K562 (cell line): ENCODE measurements around the gene ITPK1. TPM values are rescaled to one million over a fixed set of nuclear protein-coding genes. Genes with fewer than 3 reads are reported as not detected.
A peak's percentile ranks its signal among the peaks of the same experiment; 100 is the strongest.

Experiments used
- AFF4 ChIP-seq: sonication (generic); formaldehyde crosslinking; IDR thresholded peaks from 2 replicates; pipeline ENCODE4 v1.8.0; 2023; ENCODE audit warnings: mild to moderate bottlenecking, missing genetic modification reagents
- ARID4B ChIP-seq: sonication (generic); formaldehyde crosslinking; IDR thresholded peaks from 2 replicates; pipeline ENCODE4 v1.8.0; 2022; ENCODE audit warnings: mild to moderate bottlenecking, missing genetic modification reagents
- CC2D1A ChIP-seq: fragments of 450-650 bp; IDR thresholded peaks from 2 replicates; pipeline ENCODE4 v1.6.1; 2017; ENCODE audit warnings: mild to moderate bottlenecking
- DNMT1 ChIP-seq: fragments of 450-650 bp; IDR thresholded peaks from 2 replicates; pipeline ENCODE4 v1.6.1; 2016; ENCODE audit warnings: antibody characterized with exemption, mild to moderate bottlenecking
- E2F3 ChIP-seq: fragments of 250-450 bp; sonication (Bioruptor Pico); IDR thresholded peaks from 2 replicates; pipeline ENCODE4 v1.4.0; 2020; ENCODE audit warnings: mild to moderate bottlenecking
- FOXK1 ChIP-seq: sonication (generic); formaldehyde crosslinking; IDR thresholded peaks from 2 replicates; pipeline ENCODE4 v1.8.0; 2022; ENCODE audit warnings: missing genetic modification reagents, mild to moderate bottlenecking, borderline replicate concordance
- GTF2A2 ChIP-seq: IDR thresholded peaks from 2 replicates; pipeline ENCODE4 v1.6.1; 2016; ENCODE audit warnings: mild to moderate bottlenecking, missing genetic modification characterization, missing compliant biosample characterization
- MAZ ChIP-seq, 2 experiments: fragments of 450-650 bp in 1 of 2; sonication (generic) in 1 of 2; formaldehyde crosslinking; IDR thresholded peaks in 1 of 2; conservative IDR thresholded peaks in 1 of 2; 2 replicates each; pipeline versions ENCODE4 v1.4.0 to v1.5.0; 2020; ENCODE audit warnings: mild to moderate bottlenecking in 1 of 2, missing genetic modification reagents in 1 of 2
- MIER1 ChIP-seq: fragments of 450-650 bp; IDR thresholded peaks from 2 replicates; pipeline ENCODE4 v1.6.1; 2016; ENCODE audit warnings: antibody characterized with exemption, mild to moderate bottlenecking, low read depth
- MNT ChIP-seq, 2 experiments: fragments of 450-650 bp; conservative IDR thresholded peaks; 2 replicates each; pipeline ENCODE4 v1.6.1; 2017; ENCODE audit warnings: mild to moderate bottlenecking in 2 of 2, moderate library complexity in 2 of 2
- RCOR1 ChIP-seq, 2 experiments: IDR thresholded peaks; 2 replicates each; pipeline ENCODE4 v1.6.1; 2012; ENCODE audit warnings: low read depth in 2 of 2, low read length in 2 of 2, borderline replicate concordance in 1 of 2, improper control_type of control experiment in 1 of 2
- RNF2 ChIP-seq: sonication (generic); IDR thresholded peaks from 2 replicates; pipeline ENCODE4 v1.6.1; 2016
- TFAP4 ChIP-seq: sonication (generic); formaldehyde crosslinking; IDR thresholded peaks from 2 replicates; pipeline ENCODE4 v1.8.0; 2022; ENCODE audit warnings: missing genetic modification reagents, mild to moderate bottlenecking, moderate library complexity, borderline replicate concordance
- XRCC5 ChIP-seq: fragments of 200-400 bp; formaldehyde crosslinking; IDR thresholded peaks from 2 replicates; pipeline ENCODE4 v1.6.1; 2017; ENCODE audit warnings: low read depth, mild to moderate bottlenecking, low read length
- ZBTB1 ChIP-seq: sonication (generic); formaldehyde crosslinking; IDR thresholded peaks from 2 replicates; pipeline ENCODE4 v1.8.1; 2023; ENCODE audit warnings: missing genetic modification reagents, low read depth, mild to moderate bottlenecking, borderline replicate concordance
- polyA plus RNA-seq, 8 experiments: library from polyadenylated mRNA; depleted of rRNA in 4 of 8; stranded (reverse) in 5 of 8; unstranded in 3 of 8; fragments of >200 nt; fragmentation: Nextera tagmentation in 2 of 8; fragmentation: Illumina TruSeq in 1 of 8; extraction: Ambion mirVana in 2 of 8; extraction: Trizol in 1 of 8; gene quantifications; 2 replicates each; pipeline versions ENCODE4 v1.2.1 to v1.2.3, GENCODE V29; 2011 to 2014; ENCODE audit warnings: inconsistent platforms in 1 of 8, missing spikeins in 1 of 8
- total RNA-seq, 7 experiments: library from RNA; depleted of rRNA in 6 of 7; stranded (reverse); fragments of >200 nt in 6 of 7; fragmentation: Illumina TruSeq in 2 of 7; extraction: Trizol in 2 of 7; gene quantifications; 2 replicates each; pipeline versions ENCODE4 v1.2.1 to v1.2.3, GENCODE V29; 2011 to 2021; ENCODE audit warnings: low replicate concordance in 1 of 7

ITPK1 gene
- total and polyA plus RNA-seq, 9 of the 15 experiments (the other 6 are each of a cell fraction or from before 2014, with no cell fraction given) = 1.2 to 39.2 (median 23.0) TPM

- TF ChIP-seq GTF2A2 (tag) (no peak), AFF4 (0 out of 2 replicates have a peak, but pooled peaks have one; percentile 36), MNT (conservative IDR thresholded peaks at IDR 0.05) (0 out of 4 replicates have a peak, but pooled peaks of 1 of the 2 experiments have one; percentile 24), CC2D1A (no peak), ARID4B (no peak), TFAP4 (CRISPR knock-in tag) (peak; percentile 65; the same call in 1 of the 2 replicates), RNF2 (no peak), DNMT1 (no peak), ZBTB1 (0 out of 2 replicates have a peak, but pooled peaks have one; percentile 24), MIER1 (peak; percentile 90), MAZ (CRISPR knock-in tag; conservative IDR thresholded peaks at IDR 0.05 in 1 of 2, IDR thresholded peaks at IDR 0.05 in 1 of 2) (peak in 1 of 2 experiments; percentile 35; a peak in 1 of 4 replicates), XRCC5 (0 out of 2 replicates have a peak, but pooled peaks have one; percentile 47), RCOR1 (IDR thresholded peaks at IDR 0.05; ENCODE audit: borderline replicate concordance in 1 of 2, low read depth in 2 of 2, low read length in 2 of 2) (0 out of 4 replicates have a peak, but pooled peaks of 1 of the 2 experiments have one; percentile 23), E2F3 (no peak), FOXK1 (CRISPR knock-in tag) (no peak)
- TF ChIP-seq, all 486 proteins: peak for 17
These were observed 192.6 kb downstream of the ITPK1 start, which contains the start of gene CHGA (continued) for GRCh38 chr14:92922883-92923743.
